GM12873 (cell line): ENCODE data around the gene CLMN.

Experiments used
- TF ChIP-seq, protein P1 (sequence below): IDR thresholded peaks from 2 replicates; pipeline ENCODE4 v1.5.1; 2012; ENCODE audit warnings: low read depth, mild to moderate bottlenecking, moderate library complexity, low read length, control low read depth; ENCODE audit not compliant: insufficient read depth; ENCODE audit errors: missing control alignments

Gene CLMN

DNA sequence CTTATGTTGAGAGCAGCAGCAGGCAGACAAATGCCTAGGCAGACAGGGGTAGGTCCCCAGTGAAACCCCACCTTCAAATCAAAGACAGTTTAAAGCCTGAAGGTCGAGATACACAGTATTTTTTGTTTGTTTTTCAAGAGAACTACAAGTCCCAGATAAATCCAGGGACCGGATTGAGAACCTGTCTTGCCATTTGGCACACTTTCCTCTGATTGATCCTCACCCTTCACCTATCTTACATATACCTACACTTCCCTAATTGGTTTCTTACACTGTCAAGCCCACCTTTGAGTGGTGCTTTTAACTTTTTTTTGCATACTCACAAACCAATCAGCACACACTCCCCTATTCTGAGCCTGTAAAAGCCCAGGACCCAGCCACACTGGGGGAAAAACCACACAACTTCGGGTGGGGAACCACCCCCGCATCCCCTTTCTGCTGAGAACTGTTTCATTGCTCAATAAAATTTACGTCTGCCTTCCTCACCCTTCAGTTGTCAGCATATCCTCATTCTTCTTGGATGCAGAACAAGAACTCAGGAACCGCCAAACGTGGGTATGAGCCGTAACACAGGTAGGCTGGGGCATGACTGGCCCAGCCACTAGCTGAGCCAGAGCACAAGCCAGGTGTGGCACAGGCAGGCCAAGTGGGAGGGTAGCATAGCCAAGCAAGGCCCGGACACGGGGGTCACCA lies 173.5 kb downstream of the CLMN start:
- TF ChIP-seq, protein P1, sequence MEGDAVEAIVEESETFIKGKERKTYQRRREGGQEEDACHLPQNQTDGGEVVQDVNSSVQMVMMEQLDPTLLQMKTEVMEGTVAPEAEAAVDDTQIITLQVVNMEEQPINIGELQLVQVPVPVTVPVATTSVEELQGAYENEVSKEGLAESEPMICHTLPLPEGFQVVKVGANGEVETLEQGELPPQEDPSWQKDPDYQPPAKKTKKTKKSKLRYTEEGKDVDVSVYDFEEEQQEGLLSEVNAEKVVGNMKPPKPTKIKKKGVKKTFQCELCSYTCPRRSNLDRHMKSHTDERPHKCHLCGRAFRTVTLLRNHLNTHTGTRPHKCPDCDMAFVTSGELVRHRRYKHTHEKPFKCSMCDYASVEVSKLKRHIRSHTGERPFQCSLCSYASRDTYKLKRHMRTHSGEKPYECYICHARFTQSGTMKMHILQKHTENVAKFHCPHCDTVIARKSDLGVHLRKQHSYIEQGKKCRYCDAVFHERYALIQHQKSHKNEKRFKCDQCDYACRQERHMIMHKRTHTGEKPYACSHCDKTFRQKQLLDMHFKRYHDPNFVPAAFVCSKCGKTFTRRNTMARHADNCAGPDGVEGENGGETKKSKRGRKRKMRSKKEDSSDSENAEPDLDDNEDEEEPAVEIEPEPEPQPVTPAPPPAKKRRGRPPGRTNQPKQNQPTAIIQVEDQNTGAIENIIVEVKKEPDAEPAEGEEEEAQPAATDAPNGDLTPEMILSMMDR: no peak

DNA sequence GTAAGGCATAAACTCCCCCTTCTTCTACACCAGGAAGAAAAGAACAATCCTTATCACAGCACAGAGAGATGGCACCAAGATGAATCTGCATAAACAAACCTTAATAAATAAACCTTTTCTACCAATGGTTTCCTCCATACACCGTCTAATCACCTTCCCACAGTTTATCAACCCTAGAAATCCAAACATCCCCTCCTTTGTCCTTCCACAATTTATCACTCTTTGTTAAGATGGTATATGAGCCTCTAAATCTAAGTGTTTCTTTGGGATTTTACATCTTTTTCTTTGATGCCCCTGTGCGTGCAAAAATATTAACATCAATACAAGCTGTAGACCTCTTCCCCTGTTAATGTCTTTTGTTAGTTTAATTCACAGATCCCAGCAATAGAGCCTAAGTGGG lies 174.9 kb downstream of the CLMN start:
- TF ChIP-seq, protein P1: no peak

DNA sequence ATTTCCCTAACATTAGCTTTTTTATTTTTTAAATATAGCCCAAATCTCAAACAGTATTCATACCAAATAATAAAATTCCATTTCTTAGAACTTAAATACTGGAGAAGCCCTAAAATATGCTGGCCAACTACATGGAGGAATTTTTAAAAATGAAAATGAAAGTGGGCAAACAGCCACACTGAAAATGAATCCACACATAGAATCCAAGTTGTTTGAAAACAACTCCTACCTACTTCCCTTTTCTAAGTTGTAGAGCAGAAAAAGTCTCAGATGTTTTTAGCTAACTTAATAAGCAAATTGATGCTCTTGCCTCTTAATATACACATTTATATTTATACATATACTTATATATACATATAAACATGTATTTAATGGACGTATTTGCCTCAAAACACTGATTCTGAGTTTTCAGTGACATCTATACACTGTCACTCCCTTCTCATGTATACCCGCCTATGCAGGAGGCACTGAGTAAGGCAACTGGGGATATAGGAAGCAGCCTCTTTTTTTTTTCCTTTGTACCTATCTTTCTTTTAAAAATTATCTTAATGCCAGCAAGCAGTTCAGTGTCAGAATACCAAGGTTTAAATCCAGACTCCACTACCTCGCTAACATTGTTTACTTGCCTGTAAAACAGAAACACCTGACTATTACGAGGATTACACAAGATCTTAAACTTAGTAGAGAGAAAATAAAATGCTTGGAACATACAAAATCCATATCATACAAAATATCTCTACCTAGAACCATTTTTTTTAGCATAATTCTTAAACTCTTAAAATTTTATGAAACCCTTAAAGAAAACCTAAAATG lies 175.7 kb downstream of the CLMN start:
- TF ChIP-seq, protein P1: no peak

DNA sequence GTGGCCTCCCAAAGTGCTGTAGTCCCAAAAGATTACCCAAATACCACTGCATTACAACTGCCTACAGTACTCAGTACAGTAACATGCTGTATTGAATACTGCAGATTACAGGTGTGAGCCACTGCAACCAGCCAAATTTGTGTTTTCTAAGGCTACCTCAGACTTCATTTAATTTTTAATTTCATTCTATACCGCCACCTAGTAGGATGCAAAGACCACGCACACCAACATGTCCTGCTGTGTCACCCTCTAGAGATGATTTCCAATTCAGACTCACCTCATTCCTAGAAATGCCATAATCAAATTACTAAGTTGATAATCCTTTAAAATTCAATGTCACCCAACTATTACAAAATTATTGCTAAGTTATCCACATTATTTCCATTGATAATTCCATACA lies 177.5 kb downstream of the CLMN start:
- TF ChIP-seq, protein P1: no peak

DNA sequence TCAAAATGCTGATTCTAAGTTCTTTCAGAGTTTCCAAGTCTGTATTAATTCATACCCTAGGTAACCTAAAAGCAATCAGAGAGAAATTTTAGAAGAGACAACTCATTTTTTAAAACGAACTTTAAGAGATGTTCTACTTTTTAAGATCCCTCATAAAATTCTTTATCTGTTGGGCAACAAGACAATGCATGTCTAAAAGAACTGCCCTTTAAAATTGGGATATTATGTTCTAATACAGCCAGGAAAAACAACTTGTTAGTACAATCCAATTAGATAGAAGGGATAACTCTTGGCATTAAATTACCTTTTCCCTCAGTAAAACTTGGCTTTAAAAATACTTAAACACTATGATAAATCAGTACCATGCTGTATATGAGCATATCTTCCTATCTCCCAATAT lies 178.0 kb downstream of the CLMN start:
- TF ChIP-seq, protein P1: no peak

DNA sequence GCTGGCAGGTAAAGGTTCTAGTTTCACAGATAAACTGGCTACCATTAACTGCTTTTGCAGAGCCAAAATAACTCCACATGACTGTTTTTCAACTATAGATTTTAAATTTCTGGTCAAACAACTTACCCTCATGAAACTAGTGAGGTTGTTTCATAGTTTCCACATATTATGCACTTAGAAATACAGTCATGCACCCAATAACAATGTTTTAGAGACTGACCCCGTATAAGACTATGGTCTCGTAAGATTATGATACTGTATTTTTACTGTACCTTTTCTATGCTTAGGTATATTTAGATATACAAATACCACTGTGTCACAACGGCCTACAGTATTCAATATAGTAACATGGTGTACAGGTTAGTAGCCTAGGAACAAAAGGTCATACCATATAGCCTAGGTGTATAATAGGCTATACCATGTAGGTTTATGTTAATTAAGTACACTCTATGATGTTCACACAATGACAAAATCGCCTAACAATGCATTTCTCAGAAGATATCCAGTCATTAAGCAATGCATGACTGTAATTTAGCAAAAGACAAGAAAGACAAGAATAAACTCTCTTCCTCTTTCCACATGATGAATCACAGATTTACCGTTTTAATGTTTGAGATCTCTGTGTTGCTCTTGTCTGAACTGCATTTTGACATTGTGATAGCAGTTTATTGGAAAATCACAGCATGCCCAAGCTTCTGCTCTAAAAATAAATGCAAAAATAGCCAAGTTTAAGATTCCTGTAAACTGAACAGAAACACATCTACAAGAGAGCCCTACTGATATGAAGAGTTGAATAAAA lies 179.4 kb downstream of the CLMN start:
- TF ChIP-seq, protein P1: no peak

DNA sequence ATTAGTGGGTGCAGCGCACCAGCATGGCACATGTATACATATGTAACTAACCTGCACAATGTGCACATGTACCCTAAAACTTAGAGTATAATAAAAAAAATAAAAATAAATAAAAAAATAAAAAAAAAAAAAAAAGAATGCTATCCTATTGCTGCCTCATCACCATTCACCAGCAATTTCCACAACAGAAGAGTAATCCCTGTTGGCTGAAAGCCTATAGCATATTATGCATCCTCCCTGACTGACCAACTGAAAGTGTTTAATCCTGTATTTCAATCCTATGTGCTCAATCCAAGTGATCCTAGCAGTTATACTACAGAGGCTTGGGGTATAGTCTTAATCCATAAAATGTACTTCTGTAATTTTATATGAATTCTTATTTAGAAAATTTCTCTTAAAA lies 180.8 kb downstream of the CLMN start:
- TF ChIP-seq, protein P1: no peak
